H9 (cell line): ENCODE data around the gene ASTN2. TPM values are rescaled to one million over a fixed set of nuclear protein-coding genes. Genes with fewer than 3 reads are reported as not detected.
"Not testable (repeated sequence)": the region's sequence is repeated elsewhere in the genome, so short reads cannot be mapped to it uniquely, and the experiment has no call there.

Experiments used
- DNase-seq: peaks from one replicate; pipeline ENCODE4 v3.0.0-alpha.2; 2017
- H2AFZ ChIP-seq: one replicate; pipeline ENCODE4 v1.6.1; 2013; ENCODE audit warnings: mild to moderate bottlenecking, low read length, control low read depth, moderate library complexity
- H2AK5ac ChIP-seq: 2 replicates; pipeline ENCODE4 v1.6.1; 2013; ENCODE audit warnings: low read length, control low read depth, mixed read lengths; ENCODE audit not compliant: insufficient read length
- H2BK120ac ChIP-seq: one replicate; pipeline ENCODE4 v1.6.1; 2013; ENCODE audit warnings: low read depth, mild to moderate bottlenecking, low read length, control low read depth, inconsistent platforms; ENCODE audit not compliant: poor library complexity, severe bottlenecking
- H2BK12ac ChIP-seq: 2 replicates; pipeline ENCODE4 v1.6.1; 2013; ENCODE audit warnings: low read length, control low read depth, mixed read lengths, low read depth; ENCODE audit not compliant: insufficient read length
- H2BK15ac ChIP-seq: 2 replicates; pipeline ENCODE4 v1.6.1; 2013; ENCODE audit warnings: low read depth, low read length, control low read depth
- H2BK20ac ChIP-seq: one replicate; pipeline ENCODE4 v1.6.1; 2013; ENCODE audit warnings: low read depth, mild to moderate bottlenecking, low read length, control low read depth, inconsistent platforms; ENCODE audit not compliant: poor library complexity, severe bottlenecking
- H2BK5ac ChIP-seq: 2 replicates; pipeline ENCODE4 v1.6.1; 2013; ENCODE audit warnings: low read length, control low read depth, mixed read lengths; ENCODE audit not compliant: insufficient read length
- H3K14ac ChIP-seq: 2 replicates; pipeline ENCODE4 v1.6.1; 2013; ENCODE audit warnings: low read length, control low read depth; ENCODE audit not compliant: insufficient read depth
- H3K18ac ChIP-seq: 2 replicates; pipeline ENCODE4 v1.6.1; 2013; ENCODE audit warnings: low read depth, mild to moderate bottlenecking, mixed read lengths, low read length, control low read depth; ENCODE audit not compliant: insufficient read length
- H3K23ac ChIP-seq: 2 replicates; pipeline ENCODE4 v1.6.1; 2013; ENCODE audit warnings: low read length, control low read depth, mixed read lengths, low read depth; ENCODE audit not compliant: insufficient read length
- H3K23me2 ChIP-seq: 2 replicates; pipeline ENCODE4 v1.6.1; 2013; ENCODE audit warnings: low read depth, mild to moderate bottlenecking, mixed read lengths, low read length, control low read depth; ENCODE audit not compliant: insufficient read length, poor library complexity, severe bottlenecking
- H3K27ac ChIP-seq: 2 replicates; pipeline ENCODE4 v1.5.1; 2013; ENCODE audit warnings: low read length, control low read depth, mixed read lengths, low read depth; ENCODE audit not compliant: insufficient read length
- H3K27me3 ChIP-seq: 2 replicates; pipeline ENCODE4 v1.6.1; 2013; ENCODE audit warnings: low read length, control low read depth, inconsistent platforms; ENCODE audit not compliant: insufficient read depth
- H3K4ac ChIP-seq: 2 replicates; pipeline ENCODE4 v1.6.1; 2013; ENCODE audit warnings: low read depth, mild to moderate bottlenecking, control low read depth, inconsistent platforms, low read length, moderate library complexity
- H3K4me1 ChIP-seq: 2 replicates; pipeline ENCODE4 v1.6.1; 2013; ENCODE audit warnings: low read length, control low read depth, inconsistent platforms; ENCODE audit not compliant: insufficient read depth
- H3K4me2 ChIP-seq: 2 replicates; pipeline ENCODE4 v1.6.1; 2013; ENCODE audit warnings: low read length, control low read depth, mixed read lengths; ENCODE audit not compliant: insufficient read length, insufficient read depth
- H3K56ac ChIP-seq: 2 replicates; pipeline ENCODE4 v1.6.1; 2013; ENCODE audit warnings: low read depth, mild to moderate bottlenecking, mixed read lengths, low read length, control low read depth; ENCODE audit not compliant: insufficient read length
- H3K79me1 ChIP-seq: 2 replicates; pipeline ENCODE4 v1.6.1; 2013; ENCODE audit warnings: low read depth, mild to moderate bottlenecking, moderate library complexity, low read length, control low read depth, inconsistent platforms; ENCODE audit not compliant: insufficient read depth, poor library complexity, severe bottlenecking
- H3K79me2 ChIP-seq: 2 replicates; pipeline ENCODE4 v1.6.1; 2013; ENCODE audit warnings: low read length, control low read depth, inconsistent platforms; ENCODE audit not compliant: insufficient read depth
- H3K9ac ChIP-seq: 2 replicates; pipeline ENCODE4 v1.6.1; 2013; ENCODE audit warnings: low read length, control low read depth, mixed read lengths; ENCODE audit not compliant: insufficient read length; ENCODE audit errors: extremely low read depth
- H3K9me3 ChIP-seq: one replicate; pipeline ENCODE4 v1.6.1; 2013; ENCODE audit warnings: low read depth, low read length, inconsistent platforms; ENCODE audit not compliant: control insufficient read depth
- H3T11ph ChIP-seq: one replicate; pipeline ENCODE4 v1.6.1; 2013; ENCODE audit warnings: mild to moderate bottlenecking, low read length, control low read depth, inconsistent platforms
- H4K20me1 ChIP-seq: one replicate; pipeline ENCODE4 v1.6.1; 2013; ENCODE audit not compliant: control insufficient read depth, insufficient read length, insufficient read depth
- H4K5ac ChIP-seq: 2 replicates; pipeline ENCODE4 v1.6.1; 2013; ENCODE audit warnings: low read depth, mild to moderate bottlenecking, mixed read lengths, low read length, control low read depth; ENCODE audit not compliant: insufficient read length
- H4K8ac ChIP-seq: replicated peaks from 2 replicates; pipeline ENCODE4 v1.6.1; 2013; ENCODE audit warnings: low read length, control low read depth, mixed read lengths, low read depth; ENCODE audit not compliant: insufficient read length
- H4K91ac ChIP-seq: 2 replicates; pipeline ENCODE4 v1.6.1; 2013; ENCODE audit warnings: low read depth, mild to moderate bottlenecking, moderate library complexity, mixed read lengths, low read length, control low read depth; ENCODE audit not compliant: insufficient read length
- H3K27ac Mint-ChIP-seq, 3 experiments: 2 replicates in 2 of 3; 3 replicates in 1 of 3; pipeline ENCODE4 v1.8.0; 2020 to 2021; ENCODE audit warnings: mixed read lengths in 3 of 3, mild to moderate bottlenecking in 1 of 3, moderate library complexity in 1 of 3
- H3K27me3 Mint-ChIP-seq: 2 replicates; pipeline ENCODE4 v1.8.0; 2021; ENCODE audit warnings: low read depth, mild to moderate bottlenecking, moderate library complexity, mixed read lengths
- H3K36me3 Mint-ChIP-seq, 3 experiments: 2 replicates in 2 of 3; 3 replicates in 1 of 3; pipeline ENCODE4 v1.8.0; 2020 to 2021; ENCODE audit warnings: low read depth in 3 of 3, mixed read lengths in 3 of 3; ENCODE audit not compliant: insufficient read depth in 1 of 3
- H3K4me1 Mint-ChIP-seq, 2 experiments: 2 replicates each; pipeline ENCODE4 v1.8.0; 2020; ENCODE audit warnings: mixed read lengths in 2 of 2
- H3K4me3 Mint-ChIP-seq, 2 experiments: 2 replicates in 1 of 2; 3 replicates in 1 of 2; pipeline ENCODE4 v1.8.0; 2020 to 2021; ENCODE audit warnings: mild to moderate bottlenecking in 2 of 2, mixed read lengths in 2 of 2, moderate library complexity in 1 of 2
- H3K9me3 Mint-ChIP-seq, 2 experiments: 2 replicates in 1 of 2; 3 replicates in 1 of 2; pipeline ENCODE4 v1.8.0; 2020; ENCODE audit warnings: mild to moderate bottlenecking in 2 of 2, mixed read lengths in 2 of 2, moderate library complexity in 1 of 2
- CTCF ChIP-seq: fragments of 200-600 bp; sonication (generic); conservative IDR thresholded peaks from 3 replicates; pipeline ENCODE4 v1.8.0; 2021; ENCODE audit warnings: antibody characterized with exemption, mild to moderate bottlenecking
- WGBS: extraction: QIAGEN DNeasy Blood & Tissue Kit; methylation state at CpG from one replicate; pipeline ENCODE4 v1.1.7; 2013; ENCODE audit warnings: missing lambda C conversion rate, low lambda C conversion rate, mixed read lengths; ENCODE audit not compliant: insufficient read length; ENCODE audit errors: extremely low coverage; 5-methylcytosine and 5-hydroxymethylcytosine counted together
- total RNA-seq: library from RNA; stranded (reverse); gene quantifications from 2 replicates; pipeline ENCODE4 v1.2.1, GENCODE V29; 2021

Gene ASTN2
- total RNA-seq, 1 experiment from 2014 or later, result 9.7 TPM

GRCh38 chr9:116924462-116925110 lies 490.3 kb downstream of the ASTN2 start:
- no peak overlapping the region for H3K4me3 Mint-ChIP-seq
- Histone ChIP-seq H2BK5ac (no peak overlapping the region), H2BK20ac (no peak overlapping the region), H3K79me1 (no peaks in the 10 kb centered on the region), H3K4me2 (no peak overlapping the region), H2BK12ac (no peak overlapping the region), H2AK5ac (no peak overlapping the region), H3K23ac (no peak overlapping the region), H4K8ac (no peak overlapping the region), H3K14ac (no peak overlapping the region), H3K9ac (no peak overlapping the region), H3K56ac (no peak overlapping the region), H4K20me1 (no peaks in the 10 kb centered on the region), H3K23me2 (no peaks in the 10 kb centered on the region), H2BK120ac (no peak overlapping the region), H3K27ac (no peak overlapping the region), H2BK15ac (no peak overlapping the region), H3K27me3 (no peaks in the 10 kb centered on the region), H3K9me3 (no peaks in the 10 kb centered on the region), H4K91ac (no peak overlapping the region), H4K5ac (no peak overlapping the region), H2AFZ (no peak overlapping the region), H3K18ac (no peak overlapping the region), H3K79me2 (no peaks in the 10 kb centered on the region), H3K4me1 (peaks cover 14% of the 10 kb centered on the region), H3T11ph (no peak overlapping the region), H3K4ac (no peak overlapping the region)
- 0 out of 7 replicates have a peak overlapping the region, but pooled peaks of 1 of the 3 experiments have one; percentile 45 for H3K27ac Mint-ChIP-seq
- TF ChIP-seq CTCF, result no peak
- no CpG with 5 or more reads among the region's 6 CpGs for WGBS
- H3K36me3 Mint-ChIP-seq, result no peaks in the 10 kb centered on the region
- H3K9me3 Mint-ChIP-seq, result no peaks in the 10 kb centered on the region; a peak in 2 of 5 replicates
- H3K4me1 Mint-ChIP-seq, result peaks cover 26 to 29% of the 10 kb centered on the region in 2 experiments
- no peaks in the 10 kb centered on the region for H3K27me3 Mint-ChIP-seq
- no peak for DNase-seq

- not testable (repeated sequence) for H2BK12ac ChIP-seq, H3K4ac ChIP-seq, H2AK5ac ChIP-seq, H3K27ac Mint-ChIP-seq, H2BK15ac ChIP-seq, H3K27me3 Mint-ChIP-seq, H3K27ac ChIP-seq, DNase-seq, H3K14ac ChIP-seq, H3K9me3 ChIP-seq, H4K8ac ChIP-seq, H3K23ac ChIP-seq, H3K79me1 ChIP-seq, H2AFZ ChIP-seq, H3T11ph ChIP-seq, H2BK120ac ChIP-seq, H3K4me2 ChIP-seq, H3K4me1 ChIP-seq, H2BK20ac ChIP-seq, H3K56ac ChIP-seq, H3K79me2 ChIP-seq, H3K27me3 ChIP-seq, H4K91ac ChIP-seq, H2BK5ac ChIP-seq, H3K23me2 ChIP-seq, H3K9ac ChIP-seq, H3K18ac ChIP-seq, H3K9me3 Mint-ChIP-seq, H4K5ac ChIP-seq, H3K4me3 Mint-ChIP-seq, H4K20me1 ChIP-seq, H3K36me3 Mint-ChIP-seq
- WGBS, result no CpG with 5 or more reads among the region's 3 CpGs
- H3K4me1 Mint-ChIP-seq, result peaks cover 12 to 15% of the 10 kb centered on the region in 2 experiments
These were observed 496.9 kb downstream of the ASTN2 start for GRCh38 chr9:116917895-116918508.
